Measurements from ENCODE around the gene SHISAL2A. TPM values are rescaled to one million over a fixed set of nuclear protein-coding genes. Genes with fewer than 3 reads are reported as not detected.

The SHISAL2A gene
- total RNA-seq, 2 experiments from 2014 or later: 8.1 to 9.8 TPM

GRCh38 chr1:52670604-52671003, 37.6 kb downstream of the SHISAL2A start:
- CTCF ChIA-PET: no interaction called here
- peaks cover 3% of the 10 kb centered on the region for H3K4me1 Mint-ChIP-seq
- intact Hi-C loops (cut with DNase I, micrococcal nuclease): no loop called here
- H3K9me3 Mint-ChIP-seq (ENCODE audit: low read depth): no peaks in the 10 kb centered on the region
- POLR2A ChIA-PET: no interaction called here
- peaks cover 3% of the 10 kb centered on the region for H3K36me3 Mint-ChIP-seq (ENCODE audit: low read depth)
- no peak overlapping the region for H3K27ac Mint-ChIP-seq
- H3K4me3 Mint-ChIP-seq: no peak overlapping the region
- DNase-seq (no peak), ATAC-seq (no peak)
- H3K27me3 Mint-ChIP-seq: no peaks in the 10 kb centered on the region

GRCh38 chr1:52672946-52673345, 40.0 kb downstream of the SHISAL2A start:
- ChIA-PET CTCF (interaction anchor here (0.6 kb wide), 1 partner anchor 17 kb away, joined by 3 read pairs; no protein-coding TSS in a partner anchor), POLR2A (no interaction called here)
- peaks cover 1% of the 10 kb centered on the region for H3K36me3 Mint-ChIP-seq (ENCODE audit: low read depth)
- H3K27me3 Mint-ChIP-seq: no peaks in the 10 kb centered on the region
- intact Hi-C loops (cut with DNase I, micrococcal nuclease): no loop called here
- no peak overlapping the region for H3K27ac Mint-ChIP-seq
- H3K4me1 Mint-ChIP-seq: peaks cover 3% of the 10 kb centered on the region
- no peaks in the 10 kb centered on the region for H3K9me3 Mint-ChIP-seq (ENCODE audit: low read depth)
- ATAC-seq (no peak), DNase-seq (no peak)
- H3K4me3 Mint-ChIP-seq: no peak overlapping the region

- POLR2A ChIA-PET: no interaction called here
- CTCF ChIA-PET: interaction anchor here (1.1 kb wide), 1 partner anchor 13 kb away, joined by 3 read pairs; no protein-coding TSS in a partner anchor
- intact Hi-C loops (cut with DNase I, micrococcal nuclease): no loop called here
- Mint-ChIP-seq H3K4me3 (no peak overlapping the region), H3K4me1 (peaks cover 3% of the 10 kb centered on the region), H3K27me3 (no peaks in the 10 kb centered on the region), H3K27ac (no peak overlapping the region), H3K36me3 (ENCODE audit: low read depth) (peaks cover 1% of the 10 kb centered on the region), H3K9me3 (ENCODE audit: low read depth) (no peaks in the 10 kb centered on the region)
- ATAC-seq (no peak), DNase-seq (no peak)
Measured at GRCh38 chr1:52673513-52673912, 40.5 kb downstream of the SHISAL2A start.

GRCh38 chr1:52674497-52675384, 41.8 kb downstream of the SHISAL2A start:
- H3K4me1 Mint-ChIP-seq: peaks cover 6% of the 10 kb centered on the region
- ATAC-seq: peak; percentile 30
- no peaks in the 10 kb centered on the region for H3K9me3 Mint-ChIP-seq (ENCODE audit: low read depth)
- peaks cover 1% of the 10 kb centered on the region for H3K36me3 Mint-ChIP-seq (ENCODE audit: low read depth)
- no peak for DNase-seq
- no peaks in the 10 kb centered on the region for H3K27me3 Mint-ChIP-seq
- intact Hi-C loops (cut with DNase I, micrococcal nuclease): no loop called here
- H3K4me3 Mint-ChIP-seq: no peak overlapping the region
- no peak overlapping the region for H3K27ac Mint-ChIP-seq
- ChIA-PET POLR2A (no interaction called here), CTCF (interaction anchor here (1.1 kb wide), 1 partner anchor 12 kb away, joined by 3 read pairs; no protein-coding TSS in a partner anchor)

GRCh38 chr1:52676249-52676903, 43.4 kb downstream of the SHISAL2A start:
- Mint-ChIP-seq H3K27me3 (no peaks in the 10 kb centered on the region), H3K36me3 (ENCODE audit: low read depth) (peaks cover 1% of the 10 kb centered on the region), H3K27ac (no peak overlapping the region), H3K4me1 (peaks cover 6% of the 10 kb centered on the region), H3K9me3 (ENCODE audit: low read depth) (no peaks in the 10 kb centered on the region), H3K4me3 (no peak overlapping the region)
- DNase-seq (no peak), ATAC-seq (no peak)
- ChIA-PET CTCF (interaction anchor here (1.0 kb wide), 1 partner anchor 10 kb away, joined by 3 read pairs; no protein-coding TSS in a partner anchor), POLR2A (no interaction called here)
- intact Hi-C loops (cut with DNase I, micrococcal nuclease): no loop called here

GRCh38 chr1:52677076-52677806, 44.3 kb downstream of the SHISAL2A start:
- ATAC-seq (no peak), DNase-seq (no peak)
- ChIA-PET CTCF (interaction anchor here (0.9 to 1.0 kb wide), 3 partner anchors 9 to 273 kb away, joined by 3 to 4 read pairs (median 4); partner anchors contain the start of genes ORC1 and PRPF38A), POLR2A (interaction anchor here (0.8 kb wide), 1 partner anchor 122 kb away, joined by 3 read pairs; no protein-coding TSS in a partner anchor)
- peaks cover 6% of the 10 kb centered on the region for H3K4me1 Mint-ChIP-seq
- intact Hi-C loops (cut with DNase I, micrococcal nuclease): no loop called here
- no peak overlapping the region for H3K4me3 Mint-ChIP-seq
- H3K36me3 Mint-ChIP-seq (ENCODE audit: low read depth): peaks cover 1% of the 10 kb centered on the region
- no peaks in the 10 kb centered on the region for H3K27me3 Mint-ChIP-seq
- H3K27ac Mint-ChIP-seq: no peak overlapping the region
- H3K9me3 Mint-ChIP-seq (ENCODE audit: low read depth): no peaks in the 10 kb centered on the region

- ChIA-PET CTCF (no interaction called here), POLR2A (no interaction called here)
- Mint-ChIP-seq H3K36me3 (ENCODE audit: low read depth) (peaks cover 6% of the 10 kb centered on the region), H3K9me3 (ENCODE audit: low read depth) (no peaks in the 10 kb centered on the region), H3K27me3 (no peaks in the 10 kb centered on the region), H3K4me1 (peaks cover 7% of the 10 kb centered on the region), H3K4me3 (no peak overlapping the region), H3K27ac (no peak overlapping the region)
- DNase-seq: no peak
- no peak for ATAC-seq
- intact Hi-C loops (cut with DNase I, micrococcal nuclease): no loop called here
Measured at GRCh38 chr1:52679048-52679447, 46.1 kb downstream of the SHISAL2A start.

- H3K9me3 Mint-ChIP-seq (ENCODE audit: low read depth): no peaks in the 10 kb centered on the region
- intact Hi-C loops (cut with DNase I, micrococcal nuclease): no loop called here
- ATAC-seq: no peak
- no peak overlapping the region for H3K4me3 Mint-ChIP-seq
- H3K36me3 Mint-ChIP-seq (ENCODE audit: low read depth): peaks cover 6% of the 10 kb centered on the region
- CTCF ChIA-PET: no interaction called here
- H3K27ac Mint-ChIP-seq: no peak overlapping the region
- POLR2A ChIA-PET: no interaction called here
- H3K27me3 Mint-ChIP-seq: no peaks in the 10 kb centered on the region
- H3K4me1 Mint-ChIP-seq: peaks cover 7% of the 10 kb centered on the region
- no peak for DNase-seq
Measured at GRCh38 chr1:52679498-52679897, 46.5 kb downstream of the SHISAL2A start.

GRCh38 chr1:52680353-52680752, 47.4 kb downstream of the SHISAL2A start:
- POLR2A ChIA-PET: no interaction called here
- H3K27ac Mint-ChIP-seq: peak overlapping the region; percentile 16

GRCh38 chr1:52681136-52681535, 48.2 kb downstream of the SHISAL2A start:
- CTCF ChIA-PET: no interaction called here
- POLR2A ChIA-PET: no interaction called here
- Mint-ChIP-seq H3K27me3 (no peaks in the 10 kb centered on the region), H3K4me1 (peaks cover 7% of the 10 kb centered on the region), H3K9me3 (ENCODE audit: low read depth) (no peaks in the 10 kb centered on the region), H3K36me3 (ENCODE audit: low read depth) (peaks cover 13% of the 10 kb centered on the region), H3K27ac (no peak overlapping the region), H3K4me3 (no peak overlapping the region)
- intact Hi-C loops (cut with DNase I, micrococcal nuclease): loop anchor here (10.0 kb wide), 2 partner anchors 536 to 786 kb away; partner anchors contain the start of gene ZFYVE9 (in 1 of the 2)
- ATAC-seq (no peak), DNase-seq (no peak)

More at GRCh38 chr1:52680353-52680752, 47.4 kb downstream of the SHISAL2A start:
- no peak for DNase-seq
- Mint-ChIP-seq H3K4me3 (no peak overlapping the region), H3K36me3 (ENCODE audit: low read depth) (peaks cover 10% of the 10 kb centered on the region), H3K27me3 (no peaks in the 10 kb centered on the region), H3K4me1 (peaks cover 4% of the 10 kb centered on the region), H3K9me3 (ENCODE audit: low read depth) (no peaks in the 10 kb centered on the region)
- no peak for ATAC-seq
- intact Hi-C loops (cut with DNase I, micrococcal nuclease): loop anchor here (10.0 kb wide), 2 partner anchors 536 to 786 kb away; partner anchors contain the start of gene ZFYVE9 (in 1 of the 2)
- CTCF ChIA-PET: no interaction called here

- DNase-seq (no peak), ATAC-seq (peak; percentile 37)
- intact Hi-C loops (cut with DNase I, micrococcal nuclease): loop anchor here (10.0 kb wide), 2 partner anchors 539 to 789 kb away; partner anchors contain the start of gene ZFYVE9 (in 1 of the 2)
- no peak overlapping the region for H3K27ac Mint-ChIP-seq
- H3K27me3 Mint-ChIP-seq: no peaks in the 10 kb centered on the region
- H3K36me3 Mint-ChIP-seq (ENCODE audit: low read depth): peaks cover 33% of the 10 kb centered on the region
- H3K9me3 Mint-ChIP-seq (ENCODE audit: low read depth): no peaks in the 10 kb centered on the region
- ChIA-PET CTCF (interaction anchor here (0.5 to 2.0 kb wide), 2 partner anchors 24 to 279 kb away, joined by 3 to 6 read pairs; partner anchors contain the start of genes ORC1 and PRPF38A), POLR2A (no interaction called here)
- peaks cover 8% of the 10 kb centered on the region for H3K4me1 Mint-ChIP-seq
- no peak overlapping the region for H3K4me3 Mint-ChIP-seq
Measured at GRCh38 chr1:52683367-52683940, 50.5 kb downstream of the SHISAL2A start.

Data from activated CD4-positive, alpha-beta T cell treated with anti-CD3 and anti-CD28 coated beads for 36 hours (primary cell).